Neural progenitor cell (in vitro differentiated cells): ENCODE data around the gene LIPE. TPM values are rescaled to one million over a fixed set of nuclear protein-coding genes. Genes with fewer than 3 reads are reported as not detected.

Experiments
- DNase-seq: peaks from one replicate; pipeline ENCODE4 v3.0.0-alpha.2; 2016; ENCODE audit warnings: low spot score
- H2AFZ ChIP-seq: fragments of 200-600 bp; sonication (generic); replicated peaks from 2 replicates; pipeline ENCODE4 v1.6.1; 2016; ENCODE audit warnings: antibody characterized with exemption
- H3F3A ChIP-seq: fragments of 200-600 bp; sonication (generic); 2 replicates; pipeline ENCODE4 v1.6.1; 2016; ENCODE audit warnings: antibody characterized with exemption, low read depth
- H3K27ac ChIP-seq: fragments of 200-600 bp; sonication (generic); 2 replicates; pipeline ENCODE4 v1.5.1; 2016; ENCODE audit warnings: mild to moderate bottlenecking
- H3K27me3 ChIP-seq: fragments of 200-600 bp; sonication (generic); 2 replicates; pipeline ENCODE4 v1.6.1; 2016; ENCODE audit warnings: mild to moderate bottlenecking, moderate library complexity
- H3K36me3 ChIP-seq: fragments of 200-600 bp; sonication (generic); 2 replicates; pipeline ENCODE4 v1.5.1; 2016
- H3K4me1 ChIP-seq: fragments of 200-600 bp; sonication (generic); 2 replicates; pipeline ENCODE4 v1.6.1; 2016; ENCODE audit warnings: mixed run types
- H3K4me2 ChIP-seq: fragments of 200-600 bp; sonication (generic); 2 replicates; pipeline ENCODE4 v1.6.1; 2016
- H3K4me3 ChIP-seq: fragments of 200-600 bp; sonication (generic); 2 replicates; pipeline ENCODE4 v1.5.1; 2016
- H3K79me2 ChIP-seq: fragments of 200-600 bp; sonication (generic); 2 replicates; pipeline ENCODE4 v1.6.1; 2016; ENCODE audit warnings: low read depth
- H3K9ac ChIP-seq: fragments of 200-600 bp; sonication (generic); 2 replicates; pipeline ENCODE4 v1.6.1; 2016
- H3K9me3 ChIP-seq: fragments of 200-600 bp; sonication (generic); 2 replicates; pipeline ENCODE4 v1.5.1; 2016; ENCODE audit warnings: low read depth
- H4K20me1 ChIP-seq: fragments of 200-600 bp; sonication (generic); 2 replicates; pipeline ENCODE4 v1.6.1; 2016; ENCODE audit warnings: low read depth
- H3K27ac Mint-ChIP-seq: 3 replicates; pipeline ENCODE4 v1.8.0; 2021; ENCODE audit warnings: mixed read lengths
- H3K27me3 Mint-ChIP-seq: 2 replicates; pipeline ENCODE4 v1.8.0; 2022; ENCODE audit warnings: low read depth, mild to moderate bottlenecking, inconsistent platforms, moderate library complexity, mixed read lengths; ENCODE audit not compliant: insufficient read depth
- H3K36me3 Mint-ChIP-seq: 3 replicates; pipeline ENCODE4 v1.8.0; 2021; ENCODE audit warnings: mixed read lengths
- H3K4me1 Mint-ChIP-seq: 3 replicates; pipeline ENCODE4 v1.8.0; 2021; ENCODE audit warnings: mixed read lengths
- H3K4me3 Mint-ChIP-seq: 3 replicates; pipeline ENCODE4 v1.8.0; 2021; ENCODE audit warnings: mild to moderate bottlenecking, moderate library complexity, mixed read lengths
- H3K9me3 Mint-ChIP-seq: 3 replicates; pipeline ENCODE4 v1.8.0; 2020; ENCODE audit warnings: mixed read lengths
- CTCF ChIP-seq: fragments of 200-600 bp; sonication (generic); IDR thresholded peaks from 2 replicates; pipeline ENCODE4 v1.5.1; 2017; ENCODE audit warnings: antibody characterized with exemption, mild to moderate bottlenecking
- EZH2 ChIP-seq: fragments of 200-600 bp; sonication (generic); IDR thresholded peaks from 2 replicates; pipeline ENCODE4 v1.6.1; 2017; ENCODE audit warnings: antibody characterized with exemption, mild to moderate bottlenecking, moderate library complexity
- EZH2phosphoT487 ChIP-seq: fragments of 200-600 bp; sonication (generic); IDR thresholded peaks from 2 replicates; pipeline ENCODE4 v1.6.1; 2017; ENCODE audit warnings: antibody characterized with exemption
- total RNA-seq: library from RNA; depleted of rRNA; stranded (reverse); fragments of >200 nt; gene quantifications from 2 replicates; pipeline ENCODE4 v1.2.3, GENCODE V29; 2015; ENCODE audit warnings: low replicate concordance

The LIPE gene
- total RNA-seq, 1 donor from 2014 or later: 3.5 TPM

- Histone ChIP-seq H3K4me3 (peak overlapping the region; percentile 70), H3K79me2 (peaks cover 10% of the 10 kb centered on the region), H3K4me2 (peak overlapping the region; percentile 92), H3K9me3 (no peaks in the 10 kb centered on the region), H3K27ac (no peak overlapping the region), H4K20me1 (peaks cover 52% of the 10 kb centered on the region), H3K9ac (peak overlapping the region; percentile 16), H3F3A (peaks cover 21% of the 10 kb centered on the region), H3K27me3 (peaks cover 5% of the 10 kb centered on the region), H3K36me3 (no peaks in the 10 kb centered on the region), H2AFZ (no peak overlapping the region), H3K4me1 (peaks cover 12% of the 10 kb centered on the region)
- no peak overlapping the region for H3K27ac Mint-ChIP-seq
- peaks cover 7% of the 10 kb centered on the region for H3K36me3 Mint-ChIP-seq
- H3K27me3 Mint-ChIP-seq: peaks cover 13% of the 10 kb centered on the region
- H3K4me1 Mint-ChIP-seq: peaks cover 24% of the 10 kb centered on the region
- TF ChIP-seq EZH2phosphoT487 (no peak), CTCF (no peak), EZH2 (no peak)
- no peaks in the 10 kb centered on the region for H3K9me3 Mint-ChIP-seq
- peak overlapping the region; percentile 93 for H3K4me3 Mint-ChIP-seq
- DNase-seq: peak; percentile 32
Measured at GRCh38 chr19:42402376-42403116, 24.6 kb downstream of the LIPE start.

GRCh38 chr19:42401365-42402303 lies 25.6 kb downstream of the LIPE start:
- Histone ChIP-seq H3F3A (peaks cover 26% of the 10 kb centered on the region), H3K9ac (peak overlapping the region; percentile 47), H3K27me3 (peaks cover 5% of the 10 kb centered on the region), H3K9me3 (no peaks in the 10 kb centered on the region), H3K4me2 (peak overlapping the region; percentile 92), H3K36me3 (no peaks in the 10 kb centered on the region), H3K4me3 (peak overlapping the region; percentile 70), H3K79me2 (peaks cover 13% of the 10 kb centered on the region), H2AFZ (peak overlapping the region; percentile 74), H3K4me1 (peaks cover 14% of the 10 kb centered on the region), H4K20me1 (peaks cover 46% of the 10 kb centered on the region), H3K27ac (no peak overlapping the region)
- H3K9me3 Mint-ChIP-seq: no peaks in the 10 kb centered on the region
- no peak for TF ChIP-seq EZH2phosphoT487
- TF ChIP-seq CTCF: peak; percentile 84
- TF ChIP-seq EZH2: peak; percentile 43
- H3K4me1 Mint-ChIP-seq: peaks cover 29% of the 10 kb centered on the region
- peak overlapping the region; percentile 90 for H3K27ac Mint-ChIP-seq
- H3K27me3 Mint-ChIP-seq: peaks cover 13% of the 10 kb centered on the region
- peak; percentile 90 for DNase-seq
- peak overlapping the region; percentile 93 for H3K4me3 Mint-ChIP-seq
- H3K36me3 Mint-ChIP-seq: peaks cover 3% of the 10 kb centered on the region

- H3K4me3 Mint-ChIP-seq: peak overlapping the region; percentile 93
- H3K9me3 Mint-ChIP-seq: no peaks in the 10 kb centered on the region
- H3K36me3 Mint-ChIP-seq: peaks cover 2% of the 10 kb centered on the region
- H3K36me3 ChIP-seq: no peaks in the 10 kb centered on the region
- H3K79me2 ChIP-seq: peaks cover 13% of the 10 kb centered on the region
- no peak for DNase-seq
- H3K4me3 ChIP-seq: no peak overlapping the region
- H3K4me1 ChIP-seq: peaks cover 14% of the 10 kb centered on the region
- peak overlapping the region; percentile 92 for H3K4me2 ChIP-seq
- H4K20me1 ChIP-seq: peaks cover 39% of the 10 kb centered on the region
- H3K4me1 Mint-ChIP-seq: peaks cover 39% of the 10 kb centered on the region
- H2AFZ ChIP-seq: no peak overlapping the region
- no peak overlapping the region for H3K9ac ChIP-seq
- H3K27ac Mint-ChIP-seq: no peak overlapping the region
- peaks cover 13% of the 10 kb centered on the region for H3K27me3 Mint-ChIP-seq
- no peaks in the 10 kb centered on the region for H3K9me3 ChIP-seq
- no peak overlapping the region for H3K27ac ChIP-seq
- peaks cover 5% of the 10 kb centered on the region for H3K27me3 ChIP-seq
- TF ChIP-seq EZH2phosphoT487: no peak
- H3F3A ChIP-seq: peaks cover 26% of the 10 kb centered on the region
Measured at GRCh38 chr19:42400404-42400803, 26.8 kb downstream of the LIPE start.
